IPS DF 6.9 (cell line): ENCODE data around the gene EXOSC10.
"Not testable (repeated sequence)": the region's sequence is repeated elsewhere in the genome, so short reads cannot be mapped to it uniquely, and the experiment has no call there.

Experiments
- DNase-seq: peaks from one replicate; pipeline ENCODE4 v3.0.0-alpha.2; 2013; ENCODE audit warnings: low read depth, low spot score
- H3K27ac ChIP-seq: one replicate; pipeline ENCODE4 v1.5.1; 2013; ENCODE audit warnings: low read length, control low read depth
- H3K27me3 ChIP-seq: 2 replicates; pipeline ENCODE4 v1.6.1; 2013; ENCODE audit warnings: mild to moderate bottlenecking, low read length; ENCODE audit not compliant: control insufficient read depth, insufficient read depth
- H3K36me3 ChIP-seq: 2 replicates; pipeline ENCODE4 v1.6.1; 2013; ENCODE audit warnings: low read length; ENCODE audit not compliant: control insufficient read depth, insufficient read depth
- H3K4me1 ChIP-seq: 2 replicates; pipeline ENCODE4 v1.6.1; 2013; ENCODE audit warnings: low read length; ENCODE audit not compliant: control insufficient read depth, insufficient read depth
- H3K4me3 ChIP-seq: 2 replicates; pipeline ENCODE4 v1.5.1; 2013; ENCODE audit warnings: mild to moderate bottlenecking, low read length
- H3K9me3 ChIP-seq: 2 replicates; pipeline ENCODE4 v1.6.1; 2013; ENCODE audit warnings: low read length, inconsistent platforms; ENCODE audit not compliant: control insufficient read depth, insufficient read depth
- WGBS: extraction: QIAGEN DNeasy Blood & Tissue Kit; methylation state at CpG from one replicate; pipeline ENCODE4 v1.1.7; 2013; ENCODE audit warnings: mixed read lengths, missing lambda C conversion rate; ENCODE audit not compliant: insufficient read length, insufficient coverage; 5-methylcytosine and 5-hydroxymethylcytosine counted together

The EXOSC10 gene

GRCh38 chr1:11019971-11020370, 79.7 kb downstream of the EXOSC10 start:
- WGBS, result no CpG with 5 or more reads among the region's 7 CpGs
- Histone ChIP-seq H3K4me1 (no peaks in the 10 kb centered on the region), H3K9me3 (no peaks in the 10 kb centered on the region), H3K36me3 (peaks cover 41% of the 10 kb centered on the region), H3K4me3 (no peak overlapping the region), H3K27ac (no peak overlapping the region), H3K27me3 (no peaks in the 10 kb centered on the region)
- DNase-seq, result no peak

GRCh38 chr1:11019358-11019757, 80.3 kb downstream of the EXOSC10 start:
- H3K4me3 ChIP-seq, H3K27me3 ChIP-seq, H3K27ac ChIP-seq, H3K4me1 ChIP-seq, H3K9me3 ChIP-seq, DNase-seq: not testable (repeated sequence)
- H3K36me3 ChIP-seq, result peaks cover 40% of the 10 kb centered on the region
- WGBS, result no CpG with 5 or more reads among the region's 8 CpGs
